ENCODE measurements around the gene RERE.
"Not testable (repeated sequence)": the region's sequence is repeated elsewhere in the genome, so short reads cannot be mapped to it uniquely, and the experiment has no call there.

The RERE gene

DNA sequence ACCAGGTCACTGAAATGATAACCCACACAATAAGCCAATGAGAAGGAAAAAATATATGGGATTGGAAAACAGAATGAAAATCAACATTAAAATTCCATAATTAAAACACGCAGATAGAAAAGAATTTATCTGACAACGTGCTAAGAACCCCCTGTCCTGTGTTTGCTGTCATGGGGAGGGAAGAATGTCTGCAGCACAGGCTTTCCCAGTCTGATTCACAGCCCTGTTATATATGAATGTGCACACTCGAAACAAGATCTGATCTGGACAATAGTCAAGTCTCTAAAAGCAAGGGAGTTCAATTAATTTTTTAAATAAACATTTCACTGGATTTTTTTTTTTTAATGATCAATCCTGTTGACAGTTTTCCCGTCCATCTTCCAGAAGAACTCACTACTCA is 220.0 kb downstream of the RERE start:
- H2AK5ac ChIP-seq (ENCODE audit: low read length), result no peak overlapping the region
- H4K8ac ChIP-seq (ENCODE audit: low read depth, low read length), result no peak overlapping the region
- no peaks in the 10 kb centered on the region for H3K27me3 ChIP-seq (ENCODE audit: insufficient read depth, low read length)
- no peak overlapping the region for H4K12ac ChIP-seq (ENCODE audit: low read depth, low read length)
- no CpG with 5 or more reads among the region's 4 CpGs for WGBS (ENCODE audit: extremely low coverage, insufficient coverage, insufficient read length)
- H3K27ac ChIP-seq (ENCODE audit: low read depth, low read length), result no peak overlapping the region
- no peak overlapping the region for H3K4me3 ChIP-seq (ENCODE audit: low read depth, low read length)
- no peak overlapping the region for H2BK5ac ChIP-seq (ENCODE audit: low read depth, low read length, poor library complexity)
- no peak for DNase-seq
- no peak overlapping the region for H2BK120ac ChIP-seq (ENCODE audit: insufficient read depth, low read length, poor library complexity)
- H3K36me3 ChIP-seq (ENCODE audit: control insufficient read depth in 1 of 2, insufficient read depth in 2 of 2, low read length in 2 of 2), result peaks cover 0 to 1% of the 10 kb centered on the region in 2 experiments
- peaks cover 6 to 8% of the 10 kb centered on the region in 2 experiments for H3K4me1 ChIP-seq (ENCODE audit: control insufficient read depth in 1 of 2, insufficient read depth in 2 of 2, low read length in 2 of 2)
- no peak overlapping the region for H4K91ac ChIP-seq (ENCODE audit: low read depth, low read length)
- H3K4me2 ChIP-seq (ENCODE audit: low read length), result no peak overlapping the region
- no peak overlapping the region for H2AFZ ChIP-seq (ENCODE audit: insufficient read depth, low read length, poor library complexity)
- no peaks in the 10 kb centered on the region for H3K79me1 ChIP-seq (ENCODE audit: low read length)
- H3K9me3 ChIP-seq (ENCODE audit: insufficient read depth, low read depth, low read length), result no peaks in the 10 kb centered on the region
- no peak overlapping the region for H3K9ac ChIP-seq (ENCODE audit: low read length)
- H3K23ac ChIP-seq (ENCODE audit: low read length), result no peak overlapping the region
- H3K18ac ChIP-seq (ENCODE audit: low read length), result no peak overlapping the region
- H3K79me2 ChIP-seq (ENCODE audit: control insufficient read depth, insufficient read depth, low read length, poor library complexity), result peaks cover 1% of the 10 kb centered on the region
- no peak overlapping the region for H3K14ac ChIP-seq (ENCODE audit: low read length)
- H2BK12ac ChIP-seq (ENCODE audit: low read length), result no peak overlapping the region
- H3K4ac ChIP-seq (ENCODE audit: low read depth, low read length), result no peak overlapping the region

DNA sequence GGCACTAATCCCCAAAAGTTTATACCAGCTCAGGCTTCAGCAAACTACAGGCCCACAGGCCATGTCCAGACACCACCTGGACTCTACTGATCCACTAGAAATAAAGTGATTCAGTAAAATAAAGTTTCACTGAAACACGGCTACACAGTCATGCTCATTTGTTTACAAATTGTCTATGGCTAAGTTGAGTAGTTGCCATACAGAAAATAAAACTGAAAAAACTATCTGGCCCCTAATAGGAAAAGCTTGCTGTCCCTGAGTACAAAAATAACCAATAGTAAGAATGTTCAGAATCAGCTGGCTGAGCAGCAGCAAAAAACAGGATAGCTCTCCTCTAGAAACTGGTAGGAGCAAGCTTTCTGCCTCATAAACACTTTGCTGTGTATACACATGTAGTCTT is 221.5 kb downstream of the RERE start:
- Histone ChIP-seq H3K27me3 (ENCODE audit: insufficient read depth, low read length) (no peaks in the 10 kb centered on the region), H3K36me3 (ENCODE audit: control insufficient read depth in 1 of 2, insufficient read depth in 2 of 2, low read length in 2 of 2) (peaks cover 0 to 1% of the 10 kb centered on the region in 2 experiments), H3K27ac (ENCODE audit: low read depth, low read length) (no peak overlapping the region), H3K4me3 (ENCODE audit: low read depth, low read length) (no peak overlapping the region), H3K4me2 (ENCODE audit: low read length) (no peak overlapping the region), H4K8ac (ENCODE audit: low read depth, low read length) (no peak overlapping the region), H4K91ac (ENCODE audit: low read depth, low read length) (no peak overlapping the region), H3K9me3 (ENCODE audit: insufficient read depth, low read depth, low read length) (no peaks in the 10 kb centered on the region), H2AFZ (ENCODE audit: insufficient read depth, low read length, poor library complexity) (no peak overlapping the region), H4K12ac (ENCODE audit: low read depth, low read length) (no peak overlapping the region), H3K79me1 (ENCODE audit: low read length) (no peaks in the 10 kb centered on the region), H3K9ac (ENCODE audit: low read length) (no peak overlapping the region), H2BK120ac (ENCODE audit: insufficient read depth, low read length, poor library complexity) (no peak overlapping the region), H3K4ac (ENCODE audit: low read depth, low read length) (no peak overlapping the region), H2BK12ac (ENCODE audit: low read length) (no peak overlapping the region), H3K18ac (ENCODE audit: low read length) (no peak overlapping the region), H3K4me1 (ENCODE audit: control insufficient read depth in 1 of 2, insufficient read depth in 2 of 2, low read length in 2 of 2) (peaks cover 8 to 12% of the 10 kb centered on the region in 2 experiments), H2AK5ac (ENCODE audit: low read length) (no peak overlapping the region), H3K23ac (ENCODE audit: low read length) (no peak overlapping the region), H2BK5ac (ENCODE audit: low read depth, low read length, poor library complexity) (no peak overlapping the region), H3K79me2 (ENCODE audit: control insufficient read depth, insufficient read depth, low read length, poor library complexity) (peaks cover 1% of the 10 kb centered on the region), H3K14ac (ENCODE audit: low read length) (no peak overlapping the region)
- DNase-seq, result no peak
- no CpG with 5 or more reads among the region's 1 CpG for WGBS (ENCODE audit: extremely low coverage, insufficient coverage, insufficient read length)

DNA sequence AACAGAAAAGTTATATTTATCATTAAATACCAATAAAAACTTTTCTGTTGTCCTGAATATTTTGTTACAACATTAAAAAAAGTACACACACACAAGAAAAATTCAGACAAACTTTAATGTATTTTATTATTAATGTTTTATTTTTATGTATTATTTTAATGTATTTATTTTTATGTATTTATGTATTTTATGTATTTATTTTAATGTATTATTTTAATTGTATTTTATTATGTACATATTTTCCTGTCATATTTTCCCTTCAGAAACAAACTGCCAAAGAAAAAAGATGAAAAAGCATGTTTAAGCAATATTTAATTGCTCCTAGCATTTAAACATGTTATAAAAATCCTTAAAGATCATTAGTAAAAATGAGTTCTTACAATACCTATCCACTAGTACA is 222.1 kb downstream of the RERE start:
- Histone ChIP-seq H3K4me2 (ENCODE audit: low read length) (no peak overlapping the region), H2BK120ac (ENCODE audit: insufficient read depth, low read length, poor library complexity) (no peak overlapping the region)

DNA sequence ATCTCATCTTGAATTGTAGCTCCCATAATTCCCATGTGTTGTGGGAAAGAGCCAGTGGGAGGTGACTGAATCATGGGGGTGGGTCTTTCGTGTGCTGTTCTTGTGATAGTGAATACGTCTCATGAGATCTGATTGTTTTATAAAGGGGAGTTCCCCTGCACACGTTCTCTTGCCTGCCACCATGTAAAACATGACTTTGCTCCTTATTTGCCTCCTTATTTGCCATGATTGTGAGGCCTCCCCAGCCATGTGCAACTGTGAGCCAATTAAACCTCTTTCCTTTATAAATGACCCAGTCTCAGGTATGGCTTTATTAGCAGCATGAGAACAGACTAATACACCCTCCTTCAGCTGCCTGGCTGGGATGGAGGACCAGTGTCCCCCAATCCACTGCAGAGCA is 224.1 kb downstream of the RERE start:
- H3K4me3 ChIP-seq (ENCODE audit: low read depth, low read length); H3K9me3 ChIP-seq (ENCODE audit: insufficient read depth, low read depth, low read length): not testable (repeated sequence)
- WGBS (ENCODE audit: extremely low coverage, insufficient coverage, insufficient read length), result no CpG with 5 or more reads among the region's 3 CpGs

More for the DNA sequence above, 222.1 kb downstream of the RERE start:
- no peaks in the 10 kb centered on the region for H3K9me3 ChIP-seq (ENCODE audit: insufficient read depth, low read depth, low read length)
- peaks cover 0 to 1% of the 10 kb centered on the region in 2 experiments for H3K36me3 ChIP-seq (ENCODE audit: control insufficient read depth in 1 of 2, insufficient read depth in 2 of 2, low read length in 2 of 2)
- H3K4ac ChIP-seq (ENCODE audit: low read depth, low read length), result no peak overlapping the region
- no peak overlapping the region for H3K14ac ChIP-seq (ENCODE audit: low read length)
- peaks cover 8 to 16% of the 10 kb centered on the region in 2 experiments for H3K4me1 ChIP-seq (ENCODE audit: control insufficient read depth in 1 of 2, insufficient read depth in 2 of 2, low read length in 2 of 2)
- H2BK5ac ChIP-seq (ENCODE audit: low read depth, low read length, poor library complexity), result no peak overlapping the region
- no peak overlapping the region for H4K12ac ChIP-seq (ENCODE audit: low read depth, low read length)
- no peaks in the 10 kb centered on the region for H3K79me1 ChIP-seq (ENCODE audit: low read length)
- H2AK5ac ChIP-seq (ENCODE audit: low read length), result no peak overlapping the region
- no peak overlapping the region for H4K8ac ChIP-seq (ENCODE audit: low read depth, low read length)
- no peak overlapping the region for H3K18ac ChIP-seq (ENCODE audit: low read length)
- no peak overlapping the region for H3K4me3 ChIP-seq (ENCODE audit: low read depth, low read length)
- no peak overlapping the region for H4K91ac ChIP-seq (ENCODE audit: low read depth, low read length)
- H3K79me2 ChIP-seq (ENCODE audit: control insufficient read depth, insufficient read depth, low read length, poor library complexity), result peaks cover 1% of the 10 kb centered on the region
- no peak overlapping the region for H2BK12ac ChIP-seq (ENCODE audit: low read length)
- H2AFZ ChIP-seq (ENCODE audit: insufficient read depth, low read length, poor library complexity), result no peak overlapping the region
- no peak overlapping the region for H3K23ac ChIP-seq (ENCODE audit: low read length)
- no peak for DNase-seq
- no peaks in the 10 kb centered on the region for H3K27me3 ChIP-seq (ENCODE audit: insufficient read depth, low read length)
- no peak overlapping the region for H3K9ac ChIP-seq (ENCODE audit: low read length)
- no peak overlapping the region for H3K27ac ChIP-seq (ENCODE audit: low read depth, low read length)

More for the DNA sequence above, 224.1 kb downstream of the RERE start:
- not testable (repeated sequence) for H3K4me1 ChIP-seq (ENCODE audit: control insufficient read depth in 1 of 2, insufficient read depth in 2 of 2, low read length in 2 of 2); H3K79me1 ChIP-seq (ENCODE audit: low read length); H3K18ac ChIP-seq (ENCODE audit: low read length); H2BK5ac ChIP-seq (ENCODE audit: low read depth, low read length, poor library complexity); H3K79me2 ChIP-seq (ENCODE audit: control insufficient read depth, insufficient read depth, low read length, poor library complexity); H3K4ac ChIP-seq (ENCODE audit: low read depth, low read length); H2BK120ac ChIP-seq (ENCODE audit: insufficient read depth, low read length, poor library complexity); H4K12ac ChIP-seq (ENCODE audit: low read depth, low read length); H3K23ac ChIP-seq (ENCODE audit: low read length); H4K91ac ChIP-seq (ENCODE audit: low read depth, low read length); H4K8ac ChIP-seq (ENCODE audit: low read depth, low read length); H3K14ac ChIP-seq (ENCODE audit: low read length); H2BK12ac ChIP-seq (ENCODE audit: low read length); H3K27ac ChIP-seq (ENCODE audit: low read depth, low read length); H3K4me2 ChIP-seq (ENCODE audit: low read length); DNase-seq; H3K9ac ChIP-seq (ENCODE audit: low read length); H2AK5ac ChIP-seq (ENCODE audit: low read length); H3K36me3 ChIP-seq (ENCODE audit: control insufficient read depth in 1 of 2, insufficient read depth in 2 of 2, low read length in 2 of 2); H3K27me3 ChIP-seq (ENCODE audit: insufficient read depth, low read length); H2AFZ ChIP-seq (ENCODE audit: insufficient read depth, low read length, poor library complexity)
